HG02885 (cell line): Measurements from ENCODE around the gene TMEM45A.
A peak's percentile ranks its signal among the peaks of the same experiment; 100 is the strongest.

Experiments
- ATAC-seq: cut with Tn5 transposase; IDR thresholded peaks from one replicate; pipeline ENCODE4 v1.9.1; 2021; ENCODE audit warnings: mild to moderate bottlenecking; ENCODE audit not compliant: unreplicated experiment, poor library complexity

The TMEM45A gene

DNA sequence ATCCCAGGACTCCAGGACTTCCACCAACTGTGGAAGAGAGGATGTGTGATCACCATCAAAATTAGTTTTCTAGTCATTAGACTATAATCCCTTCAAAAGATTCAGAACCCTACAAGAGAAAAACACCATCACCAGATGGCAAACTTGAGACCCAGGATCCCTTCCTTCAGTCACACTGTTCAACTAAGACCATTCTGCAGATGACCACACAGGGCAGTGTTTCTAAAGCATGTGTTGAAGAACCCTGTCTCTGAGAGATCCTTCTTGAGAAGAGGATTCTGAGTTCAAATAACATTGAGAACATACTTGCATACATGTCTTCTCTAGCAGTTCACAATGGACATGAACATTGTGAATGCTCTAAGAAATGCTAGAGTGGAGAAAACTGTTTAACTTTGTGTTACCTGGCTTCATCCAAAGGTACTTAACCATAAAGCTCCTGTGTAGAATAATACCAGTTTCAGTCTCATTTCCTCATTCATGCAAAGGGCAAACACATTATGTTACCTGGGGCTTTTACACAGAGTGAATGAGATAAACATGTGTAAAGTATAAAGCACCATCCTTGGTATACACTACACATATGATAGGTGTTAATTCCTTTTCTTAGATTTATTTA, 114.6 kb downstream of the TMEM45A start:
- ATAC-seq = peak; percentile 68

DNA sequence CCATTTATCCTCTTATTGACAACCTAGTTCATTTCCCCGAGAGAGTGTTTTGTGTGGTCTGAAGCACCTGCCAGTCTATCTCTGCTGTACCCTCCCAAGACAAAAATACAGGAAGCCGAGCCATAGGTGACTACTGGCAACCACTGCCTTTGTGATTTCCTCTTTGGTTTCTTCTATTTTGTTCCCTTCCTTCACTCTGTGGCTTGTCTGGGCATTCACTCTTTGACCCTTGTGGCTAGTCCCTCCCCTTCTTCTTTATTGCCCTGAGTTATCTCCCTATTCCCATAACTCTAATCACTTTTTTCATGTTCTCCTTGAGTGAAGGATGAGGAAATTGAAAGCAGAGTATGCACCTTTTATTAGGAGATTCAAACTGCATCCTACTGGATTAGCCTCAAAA, 116.9 kb downstream of the TMEM45A start, which contains the start of gene ADGRG7:
Gene ADGRG7, plus strand, starts transcription at position 297 of the 400 bp plus-strand sequence. CDS start 256 bp downstream, outside the sequence.
- ATAC-seq = no peak

DNA sequence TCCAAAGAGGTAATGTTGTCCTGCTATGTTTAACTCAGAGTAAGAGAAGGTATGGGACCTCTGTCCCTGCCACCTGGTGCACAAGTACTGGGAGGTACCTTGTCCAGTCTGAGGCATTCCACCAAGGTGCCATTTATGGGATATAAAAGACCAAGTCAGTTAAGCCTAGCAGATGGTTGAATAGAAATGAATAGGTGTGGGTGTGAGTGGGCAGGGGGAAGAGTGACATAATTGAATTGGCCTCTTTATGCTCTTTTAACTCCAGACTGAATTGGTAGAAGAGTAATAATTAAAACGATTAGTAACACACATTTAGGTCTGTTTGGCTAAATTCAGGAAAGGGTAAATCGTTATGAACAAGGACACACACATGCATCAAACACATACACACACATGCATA, 117.5 kb downstream of the TMEM45A start:
- no peak for ATAC-seq

DNA sequence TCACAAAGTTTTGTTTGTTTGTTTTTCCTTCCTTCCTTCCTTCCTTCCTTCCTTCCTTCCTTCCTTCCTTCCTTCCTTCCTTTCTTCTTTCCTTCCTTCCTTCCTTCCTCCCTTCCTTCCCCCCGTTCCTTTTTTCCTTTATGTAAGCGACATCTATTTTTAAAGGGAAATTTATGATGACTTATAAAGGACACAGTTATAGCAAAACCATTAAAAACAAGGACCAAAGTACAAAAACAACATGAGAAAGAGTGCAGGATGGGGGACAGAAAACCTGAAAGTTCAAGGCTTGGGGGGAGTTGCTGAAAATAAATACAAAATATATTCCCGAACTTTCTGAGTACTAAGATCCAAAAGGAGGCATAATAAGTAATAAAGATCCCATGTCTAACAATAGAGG, 118.8 kb downstream of the TMEM45A start:
- no peak for ATAC-seq

DNA sequence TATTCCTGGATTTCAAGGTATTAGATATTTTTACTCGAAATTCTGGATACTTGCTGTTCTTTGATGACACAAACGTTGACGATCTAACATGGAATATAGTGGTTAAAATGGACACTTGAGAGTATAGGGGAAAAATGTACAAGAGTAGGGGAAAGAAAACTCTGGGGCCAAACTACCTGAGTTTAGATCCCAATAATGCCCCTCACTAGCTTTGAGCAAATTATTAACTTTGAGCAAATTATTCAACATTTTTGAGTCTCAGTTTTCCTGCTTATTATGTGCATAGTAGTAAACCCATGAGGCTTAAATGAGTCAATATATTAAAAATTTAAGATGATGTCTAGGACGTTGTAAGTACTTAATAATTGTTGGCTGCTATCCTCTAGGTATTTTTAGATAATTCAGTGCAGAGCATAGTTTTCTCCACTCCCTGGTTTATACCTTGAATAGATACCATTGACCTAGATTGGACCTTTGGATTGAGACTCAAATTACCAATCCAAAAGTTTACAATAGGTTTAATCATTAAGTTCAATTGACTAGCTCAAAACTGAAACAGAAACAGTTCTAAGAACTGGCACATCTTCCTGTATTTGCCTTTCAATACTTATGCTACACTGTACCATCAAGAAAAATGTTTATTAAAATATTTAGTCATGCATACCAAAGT, 121.4 kb downstream of the TMEM45A start:
- no peak for ATAC-seq

DNA sequence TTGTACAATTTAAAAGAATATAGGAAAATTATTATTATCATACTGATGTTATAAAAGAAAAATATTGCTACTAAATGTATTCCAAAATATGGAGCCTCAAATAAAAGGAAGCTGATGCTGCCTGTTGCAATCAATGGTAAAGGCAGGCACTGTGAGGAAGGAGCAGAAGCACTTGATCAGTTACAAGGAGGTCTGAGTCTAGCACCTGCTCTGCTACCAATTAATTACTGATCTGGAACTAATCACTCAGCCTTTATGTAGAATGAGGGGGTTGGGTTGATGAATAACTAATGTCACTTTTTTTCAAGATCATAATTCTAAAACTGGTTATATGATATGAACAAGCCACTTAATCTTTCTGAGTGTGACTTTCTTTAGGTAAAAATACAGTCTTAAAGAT, 122.5 kb downstream of the TMEM45A start:
- ATAC-seq = no peak

DNA sequence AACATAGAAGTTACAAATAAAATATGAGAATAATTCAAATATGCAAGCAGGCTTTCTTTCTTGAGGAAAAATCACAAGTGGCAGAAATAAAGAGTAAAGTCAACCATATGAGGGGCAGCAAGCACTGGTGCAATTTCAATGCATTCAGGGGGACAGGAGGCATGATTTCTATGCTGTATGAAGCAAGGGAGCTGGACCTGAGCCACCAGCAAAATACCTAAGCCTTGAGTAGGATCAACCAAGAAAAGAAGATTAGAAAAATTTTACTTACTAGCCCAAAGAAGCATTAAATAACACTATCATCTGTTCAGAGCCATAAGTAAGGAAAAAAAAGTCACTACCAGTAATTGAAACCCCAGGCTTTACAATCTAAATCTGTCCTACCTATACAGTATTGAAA, 123.3 kb downstream of the TMEM45A start:
- ATAC-seq = no peak

DNA sequence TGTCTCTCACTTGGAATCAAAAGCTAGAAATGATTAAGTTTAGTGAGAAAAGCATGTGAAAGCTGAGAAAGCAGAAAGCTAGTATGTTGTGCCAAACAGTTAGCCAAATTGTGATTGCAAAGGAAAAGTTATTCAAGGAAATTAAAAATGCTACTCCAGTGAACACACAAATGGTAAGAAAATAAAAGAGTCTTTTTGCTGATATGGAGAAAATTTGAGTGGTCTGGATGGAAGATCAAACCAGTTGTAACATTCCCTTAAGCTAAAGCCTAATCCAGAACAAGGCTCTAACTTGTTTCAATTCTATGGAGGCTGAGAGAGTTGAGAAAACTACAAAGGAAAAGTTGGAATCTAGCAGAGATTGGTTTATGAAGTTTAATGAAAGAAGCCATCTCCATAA, 128.8 kb downstream of the TMEM45A start:
- no peak for ATAC-seq
